Activated CD4-positive, alpha-beta T cell treated with anti-CD3 and anti-CD28 coated beads, Interleukin-2, amount 10 ng/mL, durations not matched to agents 7 days and 5 days (primary cell): ENCODE results near the gene GOLGA8R. TPM values are rescaled to one million over a fixed set of nuclear protein-coding genes. Genes with fewer than 3 reads are reported as not detected.
"Not testable (repeated sequence)": the region's sequence is repeated elsewhere in the genome, so short reads cannot be mapped to it uniquely, and the experiment has no call there.

Source experiments
- CTCF ChIA-PET: fragments of 350-600 bp; sonication (Branson Sonifier 250); formaldehyde crosslinking; loops from one replicate; lab custom pipeline; 2021; ENCODE audit warnings: antibody characterized with exemption; lab: Charles Lee
- POLR2A ChIA-PET: fragments of 350-600 bp; sonication (Branson Sonifier 250); formaldehyde crosslinking; loops from one replicate; lab custom pipeline; 2021; ENCODE audit warnings: antibody characterized with exemption; lab: Charles Lee
- DNase-seq: peaks from one replicate; pipeline ENCODE4 v3.0.0-alpha.2; 2020
- H3K27ac Mint-ChIP-seq: one replicate; pipeline ENCODE4 v1.8.0; 2021; ENCODE audit warnings: mild to moderate bottlenecking, moderate library complexity, mixed read lengths
- H3K27me3 Mint-ChIP-seq: one replicate; pipeline ENCODE4 v1.8.0; 2021; ENCODE audit warnings: mixed read lengths
- H3K36me3 Mint-ChIP-seq: one replicate; pipeline ENCODE4 v1.8.0; 2021; ENCODE audit warnings: low read depth, mixed read lengths
- H3K4me1 Mint-ChIP-seq: one replicate; pipeline ENCODE4 v1.8.0; 2021; ENCODE audit warnings: mixed read lengths
- H3K4me3 Mint-ChIP-seq: one replicate; pipeline ENCODE4 v1.8.0; 2021; ENCODE audit warnings: mild to moderate bottlenecking, moderate library complexity, mixed read lengths
- H3K9me3 Mint-ChIP-seq: one replicate; pipeline ENCODE4 v1.8.0; 2021; ENCODE audit warnings: mixed read lengths
- total RNA-seq, 2 experiments: library from RNA; stranded (reverse); gene quantifications; one replicate each; pipeline ENCODE4 v1.2.3, GENCODE V29; 2021

GOLGA8R gene
- total RNA-seq = 1 to 10 TPM; 2.7 to 3.4 TPM

- H3K27ac Mint-ChIP-seq, H3K36me3 Mint-ChIP-seq, H3K9me3 Mint-ChIP-seq, DNase-seq, POLR2A ChIA-PET, H3K4me3 Mint-ChIP-seq, H3K4me1 Mint-ChIP-seq, H3K27me3 Mint-ChIP-seq, CTCF ChIA-PET: not testable (repeated sequence)
Measured at GRCh38 chr15:30414160-30414559, at the start of gene GOLGA8R. Gene GOLGA8R (minus strand): TSS chr15:30414260. CDS start chr15:30414162, 98 bp downstream.

GRCh38 chr15:30463849-30464248 is 49.8 kb upstream of the GOLGA8R start:
- DNase-seq, CTCF ChIA-PET, H3K4me1 Mint-ChIP-seq, H3K27ac Mint-ChIP-seq, H3K36me3 Mint-ChIP-seq, H3K27me3 Mint-ChIP-seq, POLR2A ChIA-PET, H3K4me3 Mint-ChIP-seq, H3K9me3 Mint-ChIP-seq: not testable (repeated sequence)

GRCh38 chr15:30462176-30462575 is 48.1 kb upstream of the GOLGA8R start:
- H3K36me3 Mint-ChIP-seq = not testable (repeated sequence)

GRCh38 chr15:30452702-30453101 is 38.6 kb upstream of the GOLGA8R start:
- DNase-seq, CTCF ChIA-PET, H3K4me3 Mint-ChIP-seq: not testable (repeated sequence)

More at GRCh38 chr15:30462176-30462575, 48.1 kb upstream of the GOLGA8R start:
- H3K27me3 Mint-ChIP-seq, DNase-seq, H3K9me3 Mint-ChIP-seq, POLR2A ChIA-PET, H3K4me1 Mint-ChIP-seq, H3K4me3 Mint-ChIP-seq, CTCF ChIA-PET, H3K27ac Mint-ChIP-seq: not testable (repeated sequence)

GRCh38 chr15:30438348-30438747 is 24.3 kb upstream of the GOLGA8R start:
- POLR2A ChIA-PET, H3K9me3 Mint-ChIP-seq, CTCF ChIA-PET, H3K27ac Mint-ChIP-seq, DNase-seq, H3K36me3 Mint-ChIP-seq, H3K27me3 Mint-ChIP-seq, H3K4me3 Mint-ChIP-seq, H3K4me1 Mint-ChIP-seq: not testable (repeated sequence)

More at GRCh38 chr15:30452702-30453101, 38.6 kb upstream of the GOLGA8R start:
- H3K27ac Mint-ChIP-seq, POLR2A ChIA-PET, H3K36me3 Mint-ChIP-seq, H3K4me1 Mint-ChIP-seq, H3K9me3 Mint-ChIP-seq, H3K27me3 Mint-ChIP-seq: not testable (repeated sequence)

- H3K4me3 Mint-ChIP-seq, H3K4me1 Mint-ChIP-seq, H3K36me3 Mint-ChIP-seq, H3K27ac Mint-ChIP-seq, CTCF ChIA-PET, H3K9me3 Mint-ChIP-seq, DNase-seq, POLR2A ChIA-PET, H3K27me3 Mint-ChIP-seq: not testable (repeated sequence)
Measured at GRCh38 chr15:30435878-30436277, 21.8 kb upstream of the GOLGA8R start.

- CTCF ChIA-PET, DNase-seq, H3K9me3 Mint-ChIP-seq, POLR2A ChIA-PET, H3K27me3 Mint-ChIP-seq, H3K4me3 Mint-ChIP-seq, H3K36me3 Mint-ChIP-seq, H3K27ac Mint-ChIP-seq, H3K4me1 Mint-ChIP-seq: not testable (repeated sequence)
Measured at GRCh38 chr15:30420723-30421122, 6.7 kb upstream of the GOLGA8R start.

GRCh38 chr15:30407636-30408035 is 6.4 kb downstream of the GOLGA8R start:
- H3K9me3 Mint-ChIP-seq, DNase-seq, CTCF ChIA-PET: not testable (repeated sequence)

GRCh38 chr15:30398988-30399387 is 15.1 kb downstream of the GOLGA8R start:
- H3K27ac Mint-ChIP-seq, CTCF ChIA-PET, H3K4me3 Mint-ChIP-seq, H3K4me1 Mint-ChIP-seq, H3K27me3 Mint-ChIP-seq, H3K36me3 Mint-ChIP-seq, H3K9me3 Mint-ChIP-seq, POLR2A ChIA-PET: not testable (repeated sequence)
- peak; percentile 45 for DNase-seq

More at GRCh38 chr15:30407636-30408035, 6.4 kb downstream of the GOLGA8R start:
- H3K4me3 Mint-ChIP-seq, H3K27me3 Mint-ChIP-seq, H3K27ac Mint-ChIP-seq, POLR2A ChIA-PET, H3K36me3 Mint-ChIP-seq, H3K4me1 Mint-ChIP-seq: not testable (repeated sequence)

- H3K27ac Mint-ChIP-seq, POLR2A ChIA-PET, CTCF ChIA-PET, DNase-seq, H3K4me1 Mint-ChIP-seq, H3K4me3 Mint-ChIP-seq, H3K9me3 Mint-ChIP-seq, H3K36me3 Mint-ChIP-seq, H3K27me3 Mint-ChIP-seq: not testable (repeated sequence)
Measured at GRCh38 chr15:30393664-30393991, 20.4 kb downstream of the GOLGA8R start.

- H3K27me3 Mint-ChIP-seq, H3K27ac Mint-ChIP-seq, H3K36me3 Mint-ChIP-seq, H3K4me3 Mint-ChIP-seq, POLR2A ChIA-PET, H3K9me3 Mint-ChIP-seq, CTCF ChIA-PET, DNase-seq, H3K4me1 Mint-ChIP-seq: not testable (repeated sequence)
Measured at GRCh38 chr15:30392766-30393663, 21.0 kb downstream of the GOLGA8R start, which contains the start of gene CHRFAM7A. Gene CHRFAM7A (minus strand): TSS chr15:30393540. CDS start chr15:30383351, 10,189 bp downstream.

GRCh38 chr15:30386318-30386887 is 27.7 kb downstream of the GOLGA8R start:
- H3K36me3 Mint-ChIP-seq, CTCF ChIA-PET, H3K4me3 Mint-ChIP-seq, H3K4me1 Mint-ChIP-seq, POLR2A ChIA-PET, H3K27ac Mint-ChIP-seq, DNase-seq, H3K9me3 Mint-ChIP-seq, H3K27me3 Mint-ChIP-seq: not testable (repeated sequence)

- H3K27ac Mint-ChIP-seq, CTCF ChIA-PET, H3K4me1 Mint-ChIP-seq, H3K9me3 Mint-ChIP-seq, H3K27me3 Mint-ChIP-seq, H3K36me3 Mint-ChIP-seq, POLR2A ChIA-PET, DNase-seq, H3K4me3 Mint-ChIP-seq: not testable (repeated sequence)
Measured at GRCh38 chr15:30377082-30377413, 37.0 kb downstream of the GOLGA8R start.
